ENCODE measurements around the gene CCDC69.

DNA sequence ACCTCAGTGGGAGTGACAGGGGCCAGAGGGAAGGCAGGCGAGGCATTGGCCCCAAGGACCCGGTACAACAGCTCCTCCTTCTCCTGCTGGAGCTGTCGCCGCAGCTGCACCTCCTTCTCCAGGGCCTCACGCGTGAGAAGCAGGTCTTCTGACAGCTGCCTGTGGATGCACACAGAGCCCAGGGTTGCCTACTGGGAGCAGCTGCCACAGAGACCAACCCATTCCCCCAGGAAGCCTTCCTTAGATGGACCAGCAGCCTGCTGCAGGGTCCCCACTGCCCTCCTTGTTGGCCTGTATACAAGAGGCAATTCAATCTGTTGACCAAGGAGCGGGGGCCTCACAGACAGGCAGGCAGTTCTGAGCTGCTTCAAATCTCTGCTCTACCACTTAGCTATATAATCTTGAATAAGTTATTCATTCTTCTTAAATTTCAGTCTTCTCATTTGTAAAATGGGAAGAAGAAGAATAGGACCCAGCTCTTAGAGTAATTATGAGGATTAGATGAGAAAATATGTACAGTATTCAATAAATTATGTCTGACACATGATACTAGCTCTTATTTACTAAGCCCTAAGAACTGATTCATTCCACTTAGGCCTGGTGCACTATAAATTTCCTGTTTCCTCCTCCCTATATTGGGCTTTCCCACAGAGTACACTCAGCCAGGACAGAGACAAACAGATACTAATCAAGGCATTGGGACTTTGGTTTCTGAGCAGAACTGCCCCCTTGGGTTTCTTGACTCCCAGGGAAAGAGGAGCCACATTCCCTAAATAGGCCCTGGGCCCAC, 40.2 kb downstream of the CCDC69 start:
- no peak for TF ChIP-seq CREB1 (IDR thresholded peaks at IDR 0.05; ENCODE audit: low read depth)
- TF ChIP-seq, protein P1, sequence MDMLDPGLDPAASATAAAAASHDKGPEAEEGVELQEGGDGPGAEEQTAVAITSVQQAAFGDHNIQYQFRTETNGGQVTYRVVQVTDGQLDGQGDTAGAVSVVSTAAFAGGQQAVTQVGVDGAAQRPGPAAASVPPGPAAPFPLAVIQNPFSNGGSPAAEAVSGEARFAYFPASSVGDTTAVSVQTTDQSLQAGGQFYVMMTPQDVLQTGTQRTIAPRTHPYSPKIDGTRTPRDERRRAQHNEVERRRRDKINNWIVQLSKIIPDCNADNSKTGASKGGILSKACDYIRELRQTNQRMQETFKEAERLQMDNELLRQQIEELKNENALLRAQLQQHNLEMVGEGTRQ (IDR thresholded peaks at IDR 0.05; ENCODE audit: borderline replicate concordance, low read depth, low read length), result no peak
- no peak for TF ChIP-seq ZNF622 (IDR thresholded peaks at IDR 0.05)
- TF ChIP-seq ASH2L (IDR thresholded peaks at IDR 0.05; ENCODE audit: borderline replicate concordance, low read depth), result no peak
- TF ChIP-seq CHD2 (IDR thresholded peaks at IDR 0.05; ENCODE audit: borderline replicate concordance, low read depth, low read length), result no peak
- TF ChIP-seq, protein P2, sequence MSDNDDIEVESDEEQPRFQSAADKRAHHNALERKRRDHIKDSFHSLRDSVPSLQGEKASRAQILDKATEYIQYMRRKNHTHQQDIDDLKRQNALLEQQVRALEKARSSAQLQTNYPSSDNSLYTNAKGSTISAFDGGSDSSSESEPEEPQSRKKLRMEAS (IDR thresholded peaks at IDR 0.05; ENCODE audit: low read depth, low read length), result no peak
- no peak for TF ChIP-seq SUPT20H (IDR thresholded peaks at IDR 0.05; ENCODE audit: borderline replicate concordance, control insufficient read depth, low read depth, low read length)
- TF ChIP-seq, protein P3, sequence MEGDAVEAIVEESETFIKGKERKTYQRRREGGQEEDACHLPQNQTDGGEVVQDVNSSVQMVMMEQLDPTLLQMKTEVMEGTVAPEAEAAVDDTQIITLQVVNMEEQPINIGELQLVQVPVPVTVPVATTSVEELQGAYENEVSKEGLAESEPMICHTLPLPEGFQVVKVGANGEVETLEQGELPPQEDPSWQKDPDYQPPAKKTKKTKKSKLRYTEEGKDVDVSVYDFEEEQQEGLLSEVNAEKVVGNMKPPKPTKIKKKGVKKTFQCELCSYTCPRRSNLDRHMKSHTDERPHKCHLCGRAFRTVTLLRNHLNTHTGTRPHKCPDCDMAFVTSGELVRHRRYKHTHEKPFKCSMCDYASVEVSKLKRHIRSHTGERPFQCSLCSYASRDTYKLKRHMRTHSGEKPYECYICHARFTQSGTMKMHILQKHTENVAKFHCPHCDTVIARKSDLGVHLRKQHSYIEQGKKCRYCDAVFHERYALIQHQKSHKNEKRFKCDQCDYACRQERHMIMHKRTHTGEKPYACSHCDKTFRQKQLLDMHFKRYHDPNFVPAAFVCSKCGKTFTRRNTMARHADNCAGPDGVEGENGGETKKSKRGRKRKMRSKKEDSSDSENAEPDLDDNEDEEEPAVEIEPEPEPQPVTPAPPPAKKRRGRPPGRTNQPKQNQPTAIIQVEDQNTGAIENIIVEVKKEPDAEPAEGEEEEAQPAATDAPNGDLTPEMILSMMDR (IDR thresholded peaks at IDR 0.05 in 2 of 3, conservative IDR thresholded peaks at IDR 0.05 in 1 of 3; ENCODE audit: control insufficient read depth in 2 of 3, extremely low read depth in 1 of 3, insufficient read depth in 1 of 3, low read depth in 3 of 3, low read length in 3 of 3), result no peak
- TF ChIP-seq, protein P4, sequence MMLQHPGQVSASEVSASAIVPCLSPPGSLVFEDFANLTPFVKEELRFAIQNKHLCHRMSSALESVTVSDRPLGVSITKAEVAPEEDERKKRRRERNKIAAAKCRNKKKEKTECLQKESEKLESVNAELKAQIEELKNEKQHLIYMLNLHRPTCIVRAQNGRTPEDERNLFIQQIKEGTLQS (IDR thresholded peaks at IDR 0.05; ENCODE audit: borderline replicate concordance, extremely low read depth, low read depth, low read length), result no peak
- TF ChIP-seq FOXM1 (IDR thresholded peaks at IDR 0.05; ENCODE audit: low read depth, low read length), result no peak
- TF ChIP-seq, protein P5, sequence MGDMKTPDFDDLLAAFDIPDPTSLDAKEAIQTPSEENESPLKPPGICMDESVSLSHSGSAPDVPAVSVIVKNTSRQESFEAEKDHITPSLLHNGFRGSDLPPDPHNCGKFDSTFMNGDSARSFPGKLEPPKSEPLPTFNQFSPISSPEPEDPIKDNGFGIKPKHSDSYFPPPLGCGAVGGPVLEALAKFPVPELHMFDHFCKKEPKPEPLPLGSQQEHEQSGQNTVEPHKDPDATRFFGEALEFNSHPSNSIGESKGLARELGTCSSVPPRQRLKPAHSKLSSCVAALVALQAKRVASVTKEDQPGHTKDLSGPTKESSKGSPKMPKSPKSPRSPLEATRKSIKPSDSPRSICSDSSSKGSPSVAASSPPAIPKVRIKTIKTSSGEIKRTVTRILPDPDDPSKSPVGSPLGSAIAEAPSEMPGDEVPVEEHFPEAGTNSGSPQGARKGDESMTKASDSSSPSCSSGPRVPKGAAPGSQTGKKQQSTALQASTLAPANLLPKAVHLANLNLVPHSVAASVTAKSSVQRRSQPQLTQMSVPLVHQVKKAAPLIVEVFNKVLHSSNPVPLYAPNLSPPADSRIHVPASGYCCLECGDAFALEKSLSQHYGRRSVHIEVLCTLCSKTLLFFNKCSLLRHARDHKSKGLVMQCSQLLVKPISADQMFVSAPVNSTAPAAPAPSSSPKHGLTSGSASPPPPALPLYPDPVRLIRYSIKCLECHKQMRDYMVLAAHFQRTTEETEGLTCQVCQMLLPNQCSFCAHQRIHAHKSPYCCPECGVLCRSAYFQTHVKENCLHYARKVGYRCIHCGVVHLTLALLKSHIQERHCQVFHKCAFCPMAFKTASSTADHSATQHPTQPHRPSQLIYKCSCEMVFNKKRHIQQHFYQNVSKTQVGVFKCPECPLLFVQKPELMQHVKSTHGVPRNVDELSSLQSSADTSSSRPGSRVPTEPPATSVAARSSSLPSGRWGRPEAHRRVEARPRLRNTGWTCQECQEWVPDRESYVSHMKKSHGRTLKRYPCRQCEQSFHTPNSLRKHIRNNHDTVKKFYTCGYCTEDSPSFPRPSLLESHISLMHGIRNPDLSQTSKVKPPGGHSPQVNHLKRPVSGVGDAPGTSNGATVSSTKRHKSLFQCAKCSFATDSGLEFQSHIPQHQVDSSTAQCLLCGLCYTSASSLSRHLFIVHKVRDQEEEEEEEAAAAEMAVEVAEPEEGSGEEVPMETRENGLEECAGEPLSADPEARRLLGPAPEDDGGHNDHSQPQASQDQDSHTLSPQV (IDR thresholded peaks at IDR 0.05), result no peak
- TF ChIP-seq, protein P6, sequence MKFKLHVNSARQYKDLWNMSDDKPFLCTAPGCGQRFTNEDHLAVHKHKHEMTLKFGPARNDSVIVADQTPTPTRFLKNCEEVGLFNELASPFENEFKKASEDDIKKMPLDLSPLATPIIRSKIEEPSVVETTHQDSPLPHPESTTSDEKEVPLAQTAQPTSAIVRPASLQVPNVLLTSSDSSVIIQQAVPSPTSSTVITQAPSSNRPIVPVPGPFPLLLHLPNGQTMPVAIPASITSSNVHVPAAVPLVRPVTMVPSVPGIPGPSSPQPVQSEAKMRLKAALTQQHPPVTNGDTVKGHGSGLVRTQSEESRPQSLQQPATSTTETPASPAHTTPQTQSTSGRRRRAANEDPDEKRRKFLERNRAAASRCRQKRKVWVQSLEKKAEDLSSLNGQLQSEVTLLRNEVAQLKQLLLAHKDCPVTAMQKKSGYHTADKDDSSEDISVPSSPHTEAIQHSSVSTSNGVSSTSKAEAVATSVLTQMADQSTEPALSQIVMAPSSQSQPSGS (IDR thresholded peaks at IDR 0.05; ENCODE audit: low read length), result no peak

Data from GM12878 (cell line).